GM20000 (cell line): ENCODE results near the gene AVPR2.

ENCODE experiments used
- DNase-seq: peaks from one replicate; pipeline ENCODE4 v3.0.0; 2012; ENCODE audit warnings: low spot score
- CTCF ChIP-seq: IDR thresholded peaks from 2 replicates; pipeline ENCODE4 v1.5.1; 2012; ENCODE audit warnings: mild to moderate bottlenecking, control low read depth; ENCODE audit errors: extremely low read depth, missing control alignments

Gene AVPR2

GRCh38 chrX:153871946-153872878, 32.3 kb upstream of the AVPR2 start:
- no peak for TF ChIP-seq CTCF
- DNase-seq: no peak

- no peak for DNase-seq
- no peak for TF ChIP-seq CTCF
Observed at GRCh38 chrX:153873282-153874084, 31.0 kb upstream of the AVPR2 start.

GRCh38 chrX:153874085-153874365, 30.4 kb upstream of the AVPR2 start:
- no peak for TF ChIP-seq CTCF
- DNase-seq: no peak

- DNase-seq: no peak
- TF ChIP-seq CTCF: no peak
Observed at GRCh38 chrX:153874366-153875125, 29.9 kb upstream of the AVPR2 start.

- no peak for TF ChIP-seq CTCF
Observed at GRCh38 chrX:153875391-153876111, 28.9 kb upstream of the AVPR2 start.

GRCh38 chrX:153876112-153876491, 28.4 kb upstream of the AVPR2 start:
- no peak for DNase-seq
- TF ChIP-seq CTCF: no peak

More at GRCh38 chrX:153875391-153876111, 28.9 kb upstream of the AVPR2 start:
- DNase-seq: peak; percentile 79
